Left lung (tissue), 10 donors: ENCODE data around the gene NCOA7. TPM values are rescaled to one million over a fixed set of nuclear protein-coding genes. Genes with fewer than 3 reads are reported as not detected.

Experiments used
- ATAC-seq: fragments of 200-7000 bp; cut with Tn5 transposase; one replicate; pipeline ENCODE4 v1.9.1; 2020; ENCODE audit warnings: moderate library complexity
- DNase-seq, 4 donors: peaks; one replicate each; pipeline ENCODE4 v3.0.0-alpha.2; 2013 to 2020
- H3K27ac ChIP-seq, 2 donors: fragments of 200-600 bp; sonication (generic) in 1 of 2; one replicate each; pipeline versions ENCODE4 v1.5.0 to v1.8.0; 2020 to 2021
- H3K27me3 ChIP-seq, 2 donors: fragments of 200-600 bp; sonication (generic) in 1 of 2; one replicate each; pipeline versions ENCODE4 v1.5.0 to v1.8.0; 2020 to 2021
- H3K36me3 ChIP-seq, 2 donors: fragments of 200-600 bp; sonication (generic) in 1 of 2; one replicate each; pipeline versions ENCODE4 v1.5.0 to v1.8.0; 2020 to 2021
- H3K4me1 ChIP-seq, 2 donors: fragments of 200-600 bp; one replicate each; pipeline ENCODE4 v1.8.0; 2021
- H3K4me3 ChIP-seq, 2 donors: fragments of 200-600 bp; sonication (generic) in 1 of 2; one replicate each; pipeline versions ENCODE4 v1.5.0 to v1.8.0; 2020 to 2021; ENCODE audit warnings: mild to moderate bottlenecking in 1 of 2
- H3K9me3 ChIP-seq, 2 donors: fragments of 200-600 bp; sonication (generic) in 1 of 2; one replicate each; pipeline versions ENCODE4 v1.5.0 to v1.8.0; 2020 to 2021
- intact Hi-C, 2 donors: fragments of 100-400 bp; cut with DNase I; formaldehyde crosslinking; loops; one replicate each; pipeline versions ENCODE4 v1.11.2 to v1.14.2; 2022
- polyA plus RNA-seq, 6 donors: library from polyadenylated mRNA; unstranded; fragments of 120-200 nt; gene quantifications; one replicate each; pipeline ENCODE4 v1.2.1, GENCODE V29; 2013; ENCODE audit not compliant: insufficient read length in 6 of 6
- total RNA-seq, 2 donors: library from RNA; stranded (reverse); fragmentation: NEBNext Ultra II Directional; extraction: Animal tissue kit (Norgen Biotek cat#: 25700); gene quantifications; one replicate each; pipeline ENCODE4 v1.2.1, GENCODE V29; 2021
- TF ChIP-seq, protein P1 (sequence below), 2 donors: fragments of 200-600 bp; sonication (generic) in 1 of 2; IDR thresholded peaks; one replicate each; pipeline versions ENCODE4 v1.5.0 to v1.8.0; 2021; ENCODE audit warnings: antibody characterized with exemption in 2 of 2
- donor health status: DM: no; HTN: yes; CAD: no.
- donor health status: DM: no; HTN: no; CAD: no.

NCOA7 gene
- total and polyA plus RNA-seq, 8 donors, result 16.1 to 94.3 (median 18.3) TPM

DNA sequence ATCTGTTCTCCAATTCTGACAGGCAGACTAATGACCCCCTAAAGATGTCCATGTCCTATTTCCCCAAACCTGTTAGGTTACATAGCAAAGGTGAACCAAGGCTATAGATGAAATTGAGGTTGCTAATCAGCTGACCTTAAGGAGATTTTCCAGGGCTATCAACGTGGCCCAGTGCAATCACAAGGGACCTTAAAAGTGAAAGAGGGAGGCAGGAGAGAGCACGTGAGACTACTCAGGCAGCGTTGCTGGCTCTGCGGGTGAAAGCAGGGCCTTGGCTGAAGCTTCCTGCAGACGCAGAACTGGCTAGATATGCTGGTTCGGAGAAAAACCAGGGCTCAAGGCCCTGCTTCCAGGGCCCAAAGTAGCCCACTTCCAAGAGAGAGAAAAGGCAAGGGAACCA, 78.7 kb downstream of the NCOA7 start:
- Histone ChIP-seq H3K27ac (no peak overlapping the region), H3K27me3 (no peaks in the 10 kb centered on the region), H3K4me3 (no peak overlapping the region), H3K9me3 (no peaks in the 10 kb centered on the region), H3K36me3 (no peaks in the 10 kb centered on the region), H3K4me1 (peaks cover 3 to 10% of the 10 kb centered on the region in 2 donors)
- TF ChIP-seq, protein P1, sequence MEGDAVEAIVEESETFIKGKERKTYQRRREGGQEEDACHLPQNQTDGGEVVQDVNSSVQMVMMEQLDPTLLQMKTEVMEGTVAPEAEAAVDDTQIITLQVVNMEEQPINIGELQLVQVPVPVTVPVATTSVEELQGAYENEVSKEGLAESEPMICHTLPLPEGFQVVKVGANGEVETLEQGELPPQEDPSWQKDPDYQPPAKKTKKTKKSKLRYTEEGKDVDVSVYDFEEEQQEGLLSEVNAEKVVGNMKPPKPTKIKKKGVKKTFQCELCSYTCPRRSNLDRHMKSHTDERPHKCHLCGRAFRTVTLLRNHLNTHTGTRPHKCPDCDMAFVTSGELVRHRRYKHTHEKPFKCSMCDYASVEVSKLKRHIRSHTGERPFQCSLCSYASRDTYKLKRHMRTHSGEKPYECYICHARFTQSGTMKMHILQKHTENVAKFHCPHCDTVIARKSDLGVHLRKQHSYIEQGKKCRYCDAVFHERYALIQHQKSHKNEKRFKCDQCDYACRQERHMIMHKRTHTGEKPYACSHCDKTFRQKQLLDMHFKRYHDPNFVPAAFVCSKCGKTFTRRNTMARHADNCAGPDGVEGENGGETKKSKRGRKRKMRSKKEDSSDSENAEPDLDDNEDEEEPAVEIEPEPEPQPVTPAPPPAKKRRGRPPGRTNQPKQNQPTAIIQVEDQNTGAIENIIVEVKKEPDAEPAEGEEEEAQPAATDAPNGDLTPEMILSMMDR (IDR thresholded peaks at IDR 0.05), result no peak
- DNase-seq (no peak), ATAC-seq (no peak)
- intact Hi-C loops, result no loop called here

DNA sequence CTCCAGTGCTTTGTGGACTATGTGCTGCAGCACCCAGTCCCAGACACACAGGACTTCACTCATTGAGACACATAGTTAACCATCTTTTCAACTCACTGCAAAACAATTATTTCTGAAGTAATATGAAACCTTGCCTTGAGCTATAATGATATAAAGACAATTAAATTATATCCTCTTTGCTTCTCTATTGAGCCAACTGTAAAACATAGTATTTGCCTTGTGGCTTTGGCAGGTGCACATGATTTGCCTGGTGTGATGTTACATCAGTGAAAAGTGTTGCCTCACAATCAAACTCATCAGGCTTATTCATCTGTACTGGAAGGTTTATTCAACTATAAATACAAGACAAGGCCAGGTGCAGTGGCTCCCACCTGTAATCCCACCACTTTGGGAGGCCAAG, 80.6 kb downstream of the NCOA7 start:
- Histone ChIP-seq H3K36me3 (peaks cover 0 to 12% of the 10 kb centered on the region in 2 donors), H3K9me3 (no peaks in the 10 kb centered on the region), H3K4me3 (no peak overlapping the region), H3K4me1 (peaks cover 3 to 10% of the 10 kb centered on the region in 2 donors), H3K27ac (no peak overlapping the region), H3K27me3 (no peaks in the 10 kb centered on the region)
- TF ChIP-seq, protein P1 (IDR thresholded peaks at IDR 0.05), result no peak
- ATAC-seq (no peak), DNase-seq (no peak)
- intact Hi-C loops, result no loop called here

DNA sequence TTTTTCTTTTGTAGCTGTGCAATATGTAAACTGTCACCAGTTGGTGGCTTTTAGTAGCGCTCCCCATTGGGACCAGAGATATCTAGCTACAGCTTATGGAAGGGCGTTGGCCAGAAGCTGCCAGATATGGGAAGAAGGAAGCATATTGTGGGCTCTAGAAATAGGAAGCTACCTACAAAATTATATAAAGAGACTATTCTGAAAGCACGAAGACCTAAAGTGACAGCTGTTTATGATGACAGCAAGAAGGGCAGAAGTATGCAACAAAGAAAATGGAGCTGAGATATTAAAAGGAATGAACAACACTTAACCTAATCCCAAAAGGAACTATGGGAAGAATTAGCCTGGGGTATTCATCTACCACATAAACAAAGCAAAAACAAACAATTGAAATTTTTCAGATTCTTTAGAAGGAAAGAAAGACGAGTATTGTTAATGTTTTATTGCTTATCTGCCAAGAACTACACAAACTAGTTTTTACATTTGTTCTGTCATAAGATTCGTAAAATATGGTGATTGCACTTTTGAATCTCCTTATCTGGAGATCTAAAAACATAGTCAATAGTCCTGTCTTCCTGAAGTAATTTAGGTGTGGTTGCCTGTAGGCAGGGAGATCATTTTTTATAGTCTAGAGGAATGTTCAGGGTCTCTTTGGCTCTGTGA, 81.6 kb downstream of the NCOA7 start:
- DNase-seq (no peak), ATAC-seq (no peak)
- intact Hi-C loops, result no loop called here
- Histone ChIP-seq H3K9me3 (no peaks in the 10 kb centered on the region), H3K4me1 (peaks cover 3 to 5% of the 10 kb centered on the region in 2 donors), H3K4me3 (no peak overlapping the region), H3K27ac (no peak overlapping the region), H3K27me3 (no peaks in the 10 kb centered on the region), H3K36me3 (peaks cover 0 to 12% of the 10 kb centered on the region in 2 donors)
- TF ChIP-seq, protein P1 (IDR thresholded peaks at IDR 0.05), result no peak

DNA sequence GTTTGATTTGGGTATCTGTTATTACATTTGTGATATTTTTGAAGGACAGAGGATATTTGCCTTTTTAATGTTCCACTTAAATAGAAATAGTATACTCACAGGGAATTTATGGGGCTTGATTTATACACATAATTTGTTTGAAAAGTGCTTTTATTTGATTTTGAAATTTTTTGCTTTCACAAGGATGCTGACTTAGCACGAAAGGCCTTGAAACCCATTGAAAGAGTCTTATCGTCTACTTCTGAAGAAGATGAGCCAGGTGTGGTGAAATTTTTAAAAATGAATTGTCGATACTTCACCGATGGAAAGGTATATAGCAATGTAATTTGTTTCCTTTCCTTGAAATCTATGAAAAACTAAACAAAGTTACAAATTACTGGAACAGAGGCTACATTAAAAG, 91.5 kb downstream of the NCOA7 start:
- TF ChIP-seq, protein P1 (IDR thresholded peaks at IDR 0.05), result no peak
- Histone ChIP-seq H3K27ac (no peak overlapping the region), H3K36me3 (peaks cover 0 to 64% of the 10 kb centered on the region in 2 donors), H3K9me3 (no peaks in the 10 kb centered on the region), H3K27me3 (no peaks in the 10 kb centered on the region), H3K4me1 (no peaks in the 10 kb centered on the region), H3K4me3 (no peak overlapping the region)
- no peak for DNase-seq
- intact Hi-C loops, result no loop called here
- ATAC-seq, result no peak

DNA sequence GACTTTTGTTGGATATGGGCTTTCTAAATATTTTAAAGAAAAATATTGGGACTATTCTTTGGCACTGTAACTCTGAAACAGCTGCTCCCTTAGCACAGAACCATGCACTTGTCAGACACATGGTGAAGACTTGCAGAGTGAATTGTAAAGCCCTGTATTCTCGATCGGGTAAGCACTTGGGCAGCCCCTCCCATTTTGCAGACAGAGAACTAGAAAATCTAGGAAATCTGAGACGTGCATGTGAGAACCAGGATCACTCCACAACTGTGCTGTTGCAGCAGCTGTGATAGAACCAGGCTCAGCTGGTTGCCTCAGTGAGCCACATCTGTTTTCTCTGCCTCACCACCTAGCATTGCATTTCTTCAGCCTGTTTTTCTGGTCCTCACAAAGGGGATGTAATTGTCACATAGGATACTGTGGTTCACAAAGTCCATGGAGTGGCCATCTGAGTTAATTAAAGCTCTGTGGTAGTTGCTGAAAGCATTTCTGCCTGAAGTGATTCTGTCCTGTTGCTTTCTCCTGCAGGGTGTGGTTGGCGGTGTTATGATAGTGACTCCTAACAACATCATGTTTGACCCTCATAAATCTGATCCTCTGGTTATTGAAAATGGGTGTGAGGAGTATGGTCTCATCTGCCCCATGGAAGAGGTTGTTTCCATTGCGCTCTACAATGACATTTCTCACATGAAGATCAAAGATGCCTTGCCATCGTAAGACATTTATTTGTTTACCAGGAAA, 94.0 kb downstream of the NCOA7 start:
- H3K27me3 ChIP-seq, result no peaks in the 10 kb centered on the region
- no peak overlapping the region for H3K27ac ChIP-seq
- TF ChIP-seq, protein P1 (IDR thresholded peaks at IDR 0.05), result no peak
- H3K36me3 ChIP-seq, result peaks cover 0 to 55% of the 10 kb centered on the region in 2 donors
- no peak for DNase-seq
- H3K4me1 ChIP-seq, result no peaks in the 10 kb centered on the region
- no peak for ATAC-seq
- no peak overlapping the region for H3K4me3 ChIP-seq
- intact Hi-C loops, result no loop called here
- no peaks in the 10 kb centered on the region for H3K9me3 ChIP-seq
